HG02852 (cell line): Measurements from ENCODE around the gene XRCC3.

Experiments
- ATAC-seq: cut with Tn5 transposase; IDR thresholded peaks from one replicate; pipeline ENCODE4 v1.9.1; 2021; ENCODE audit warnings: mild to moderate bottlenecking, moderate library complexity; ENCODE audit not compliant: unreplicated experiment

The XRCC3 gene

DNA sequence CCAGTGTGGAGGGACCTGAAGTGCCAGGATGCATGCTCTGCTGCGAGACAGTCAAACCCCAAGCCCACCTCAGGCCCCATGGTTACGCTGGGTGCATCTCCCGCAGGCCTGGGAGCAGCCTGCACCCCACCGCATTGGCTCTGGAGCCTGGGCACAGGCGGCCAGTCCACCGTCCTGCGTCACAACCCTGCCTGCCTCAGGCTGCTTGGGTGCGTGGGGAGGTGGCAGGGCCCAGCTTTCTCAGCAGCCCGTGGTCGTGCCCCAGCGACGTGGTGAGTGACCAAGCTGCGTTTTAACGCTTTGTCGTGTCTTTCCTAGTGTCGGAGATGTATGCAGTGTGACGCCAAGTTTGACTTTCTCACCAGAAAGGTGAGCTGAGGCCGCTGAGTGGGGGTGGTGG lies 11.2 kb upstream of the XRCC3 start:
- ATAC-seq: no peak

DNA sequence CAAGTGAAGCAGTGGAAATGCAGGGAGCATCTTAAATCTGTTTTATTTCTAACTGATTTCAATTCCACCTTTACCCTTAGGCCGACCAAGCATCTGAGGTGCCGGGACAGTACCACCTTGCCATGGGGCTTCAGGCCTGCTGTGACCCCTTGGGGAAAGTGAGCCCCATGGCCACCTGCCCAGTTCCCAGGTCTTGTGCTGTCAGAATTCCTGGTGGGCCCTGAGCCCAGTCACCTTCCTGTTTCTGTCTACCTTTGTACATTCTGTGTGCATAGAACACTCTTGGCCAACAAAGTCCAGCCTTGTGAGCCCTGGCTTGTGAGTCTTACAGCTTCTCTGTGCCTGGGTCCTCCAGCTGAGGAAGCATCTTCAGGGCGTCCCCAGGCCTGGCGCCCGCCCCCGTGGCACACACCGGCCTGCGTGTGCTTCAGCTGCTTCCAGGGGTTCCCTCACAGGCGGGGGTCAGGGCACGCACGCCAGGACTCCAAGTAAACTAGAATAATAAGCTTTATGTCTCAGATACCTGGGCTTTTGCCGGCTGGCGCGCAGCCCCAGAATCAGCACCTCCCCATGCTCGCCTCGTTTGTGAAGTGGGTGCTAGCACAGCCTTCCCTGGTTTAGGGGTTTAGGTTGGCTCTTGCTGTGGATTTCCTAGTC lies 10.6 kb upstream of the XRCC3 start:
- no peak for ATAC-seq

DNA sequence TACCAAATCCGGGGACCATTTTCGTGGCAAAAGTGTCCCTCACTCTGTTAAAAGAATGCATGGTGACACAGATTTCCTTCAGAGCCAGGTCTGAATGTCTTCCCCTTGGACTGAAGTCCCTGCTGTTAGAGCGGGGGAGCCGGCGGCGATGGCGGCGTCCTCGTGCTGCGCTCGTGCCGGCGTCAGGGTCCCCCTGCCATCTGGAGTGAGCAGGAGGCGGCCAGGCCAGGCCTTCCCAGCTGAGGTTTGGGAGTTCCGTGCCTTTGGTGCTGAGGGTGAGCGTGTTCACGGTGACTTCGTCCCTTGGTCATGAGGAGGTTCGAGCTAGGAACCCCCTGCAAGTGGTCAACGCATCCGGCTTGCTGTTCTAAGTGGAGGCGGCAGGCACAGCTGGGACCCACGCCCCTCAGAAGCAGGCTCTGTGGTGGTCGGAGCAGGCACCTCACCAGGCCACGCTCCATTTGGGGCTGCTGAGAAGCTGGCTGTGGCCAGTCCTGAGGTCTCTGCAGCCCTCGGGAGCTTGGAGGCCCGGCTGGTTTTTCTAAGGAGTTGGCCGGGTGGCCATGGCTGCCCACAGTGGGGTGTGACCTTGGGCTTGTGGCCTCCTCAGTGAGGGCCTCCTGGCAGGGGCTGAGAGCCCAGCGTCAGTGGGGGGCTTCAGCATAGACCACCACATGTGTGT lies 9.9 kb upstream of the XRCC3 start:
- no peak for ATAC-seq

DNA sequence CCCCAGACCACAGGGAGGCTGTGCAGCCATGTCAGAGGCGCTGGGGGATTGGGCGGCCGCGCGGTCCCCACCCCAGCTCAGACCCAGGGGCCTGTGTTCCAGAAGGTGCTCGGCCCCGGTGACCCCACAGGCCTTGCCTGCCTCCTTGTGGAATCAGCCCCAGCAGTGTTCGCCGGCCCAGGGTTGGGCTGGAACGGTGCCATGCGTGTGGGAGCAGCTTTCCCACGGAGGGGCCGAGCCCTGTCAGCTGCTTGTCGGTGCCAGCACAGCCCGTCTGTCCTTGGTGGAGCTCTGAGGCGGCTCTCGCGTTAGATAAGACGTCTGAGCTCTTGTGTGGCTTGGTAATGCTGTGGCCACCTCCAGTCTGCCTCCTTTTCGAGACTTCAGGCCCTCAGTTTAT lies 8.9 kb upstream of the XRCC3 start:
- no peak for ATAC-seq

DNA sequence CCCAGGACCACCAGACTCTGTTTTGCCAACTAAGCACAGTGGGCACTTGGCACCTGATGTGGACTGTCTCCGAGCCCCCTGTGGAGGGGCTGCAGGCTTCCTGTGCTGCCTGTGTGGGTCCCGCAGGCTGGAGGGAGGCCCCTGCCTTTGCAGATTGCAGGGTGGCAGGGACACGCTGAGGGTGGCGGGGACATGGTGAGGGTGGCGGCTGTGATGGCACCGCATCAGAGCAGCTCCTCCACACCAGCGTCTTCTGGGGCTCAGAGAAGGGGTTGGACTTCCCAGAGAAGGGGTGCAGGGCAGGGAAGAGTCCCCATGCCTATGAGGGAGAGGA lies 8.5 kb upstream of the XRCC3 start:
- ATAC-seq: no peak

DNA sequence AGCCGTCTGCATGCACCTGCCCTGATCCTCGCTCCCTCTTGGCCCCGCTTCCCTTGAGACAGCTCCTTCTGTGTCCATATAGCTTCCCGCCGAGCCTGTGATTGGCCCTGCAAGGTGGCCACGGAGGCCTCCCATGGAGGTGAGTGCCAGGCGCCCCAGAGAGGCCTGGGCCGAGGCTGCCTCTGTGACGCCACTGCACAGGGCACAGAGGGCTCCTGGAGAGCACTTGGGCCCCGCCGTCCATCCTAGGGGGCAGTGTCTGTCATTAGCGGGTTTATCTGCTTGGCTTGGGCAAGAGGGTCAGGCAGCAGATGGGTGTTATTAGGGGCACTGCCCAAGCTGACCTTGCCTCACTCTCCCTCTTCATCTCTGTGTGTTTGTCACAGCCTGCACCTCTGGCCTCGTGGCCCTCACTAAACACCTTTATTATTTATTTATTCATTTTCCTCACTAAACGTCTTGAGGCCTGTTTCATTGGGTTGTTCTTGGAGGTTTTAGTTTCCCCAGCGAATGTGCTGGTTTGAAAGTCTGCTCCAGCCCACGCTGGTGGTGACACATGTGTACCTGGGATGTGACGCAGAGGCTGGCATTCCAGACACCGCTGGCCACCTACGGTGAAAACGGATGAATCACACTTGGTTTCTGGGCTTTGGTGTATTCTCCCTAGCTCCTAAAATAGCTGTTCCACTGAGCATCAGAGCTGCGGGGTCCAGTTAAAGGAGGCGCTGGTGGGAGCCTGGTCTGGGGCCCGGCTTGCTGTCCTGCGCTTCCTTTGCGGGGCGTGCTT lies 6.3 kb upstream of the XRCC3 start:
- ATAC-seq: no peak

DNA sequence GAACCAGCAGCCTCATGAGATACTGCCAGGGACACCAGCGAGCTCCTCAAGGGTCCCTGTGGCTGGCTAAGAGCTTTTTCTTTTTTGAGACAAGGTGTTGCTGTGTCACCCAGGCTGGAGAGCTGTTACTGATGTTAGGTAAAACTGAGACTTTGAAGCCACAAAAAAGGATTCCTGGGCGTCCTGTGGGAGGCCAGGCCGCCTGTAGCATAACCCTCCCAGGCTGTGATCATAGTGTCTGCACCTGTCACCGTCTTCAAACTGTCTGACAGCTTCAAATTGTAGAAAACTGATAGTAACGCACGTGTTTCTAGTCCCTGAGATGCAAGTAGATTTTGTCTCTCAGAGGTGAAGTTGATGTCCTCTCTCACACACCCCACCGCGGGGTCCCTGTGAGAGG lies 4.5 kb upstream of the XRCC3 start:
- ATAC-seq: no peak

DNA sequence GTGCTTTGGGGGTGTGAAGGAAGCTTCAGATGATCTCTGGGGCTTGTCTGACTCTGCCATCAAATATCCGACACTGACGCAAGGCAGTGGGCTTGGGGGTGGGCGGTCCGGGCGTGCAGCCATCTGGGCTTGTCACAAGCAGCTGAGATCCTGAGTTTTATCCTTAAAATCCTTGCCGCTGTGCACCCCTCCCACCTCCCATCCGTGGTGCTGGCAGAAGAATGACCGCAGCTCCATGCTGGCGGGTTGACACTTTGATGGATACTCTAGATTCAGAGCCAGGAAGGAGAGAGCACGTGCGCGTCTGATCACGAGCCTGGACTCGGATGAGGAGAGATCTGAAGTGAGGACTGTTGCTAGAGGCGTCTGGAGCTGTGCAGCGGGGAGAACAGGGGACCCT lies 3.3 kb upstream of the XRCC3 start:
- ATAC-seq: no peak

DNA sequence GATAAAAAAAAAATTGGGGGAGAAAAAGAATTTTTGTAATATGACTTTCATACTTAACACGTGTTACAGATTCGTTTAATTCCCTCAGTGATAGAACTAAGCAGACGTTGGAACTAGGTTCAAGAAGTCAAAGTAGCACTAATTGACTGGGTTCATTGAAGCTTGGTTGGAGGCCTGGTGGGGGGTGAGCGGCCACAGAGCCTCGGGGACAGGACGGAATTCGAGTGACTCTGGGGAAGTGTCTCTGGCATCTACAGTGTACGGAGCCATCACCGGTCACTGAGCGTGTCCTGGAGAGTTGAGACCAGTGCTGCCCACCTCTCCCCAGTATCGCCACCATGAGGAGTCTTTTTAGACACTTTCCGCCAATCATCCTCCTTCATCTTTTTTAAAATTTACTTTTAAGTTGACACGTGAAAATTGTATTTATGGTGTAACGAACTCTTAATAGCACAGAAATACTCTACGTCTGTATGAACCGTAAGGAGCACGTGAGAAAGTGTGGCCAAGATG lies 1.7 kb upstream of the XRCC3 start:
- ATAC-seq: no peak

DNA sequence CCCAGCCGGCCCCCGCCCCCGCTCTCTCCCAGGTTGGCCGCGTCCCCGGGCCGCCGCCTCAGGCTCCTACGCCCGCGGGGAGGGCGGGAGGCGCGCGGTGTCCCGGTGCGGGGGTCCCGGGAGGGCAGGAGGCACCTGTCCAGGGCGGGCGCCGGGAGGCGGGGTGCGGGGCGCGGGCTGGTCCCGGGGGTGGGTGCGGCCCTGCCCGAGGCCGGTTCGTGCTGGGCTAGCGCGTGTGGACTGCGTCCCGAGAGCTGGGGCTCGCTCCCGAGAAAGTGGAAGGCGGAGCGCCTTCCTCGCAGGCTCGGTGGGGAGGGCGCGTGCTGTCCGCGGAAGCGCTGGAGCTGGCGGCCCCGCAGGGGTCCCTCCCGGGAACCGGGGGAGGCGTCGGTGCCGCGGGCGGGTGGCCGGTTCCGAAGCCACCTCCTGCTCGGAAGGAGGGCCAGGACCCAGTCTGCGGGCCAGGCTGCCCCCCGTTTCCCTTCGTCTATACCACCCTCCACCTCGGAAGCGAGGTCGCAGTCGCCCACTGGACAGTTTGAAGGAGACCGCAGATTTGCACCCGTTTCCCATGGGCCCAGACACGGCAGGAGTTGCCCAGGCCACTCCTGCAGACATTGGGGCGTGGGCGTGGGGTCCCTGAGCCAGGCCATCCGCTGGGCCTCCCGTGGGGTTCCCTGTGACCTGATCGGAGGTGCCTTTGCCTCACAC lies 995 bp upstream of the XRCC3 start:
- no peak for ATAC-seq

DNA sequence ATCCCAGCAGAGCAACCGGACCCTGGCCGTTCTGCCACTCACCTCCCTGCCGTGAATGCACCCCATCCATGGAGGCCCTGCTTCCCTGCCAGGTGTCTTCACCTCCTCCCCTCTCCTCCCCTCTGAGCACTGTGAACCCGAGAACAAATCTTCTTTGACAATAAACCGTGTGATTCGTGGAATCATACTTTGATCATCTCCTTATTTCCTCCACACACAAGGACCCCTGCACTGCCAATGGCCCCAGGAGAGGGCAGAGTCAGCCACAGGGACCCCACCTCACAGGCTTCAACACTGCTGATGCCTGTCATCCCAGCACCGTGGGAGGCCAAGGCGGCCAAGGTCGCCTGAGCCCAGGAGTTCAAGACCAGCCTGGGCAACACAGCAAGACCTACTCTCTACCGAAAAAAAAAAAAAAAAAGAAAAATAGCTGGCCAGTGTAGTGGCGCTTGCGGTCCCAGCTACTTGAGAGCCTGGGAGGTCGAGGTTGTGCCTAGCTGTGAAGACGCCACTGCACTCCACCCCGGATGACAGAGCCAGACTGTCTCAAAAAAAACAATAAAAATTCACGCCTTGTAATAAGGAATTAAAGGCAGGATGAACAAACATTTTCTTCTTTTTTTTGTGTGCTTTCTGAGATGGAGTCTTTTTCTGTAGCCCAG lies 1.1 kb downstream of the XRCC3 start:
- ATAC-seq: no peak

DNA sequence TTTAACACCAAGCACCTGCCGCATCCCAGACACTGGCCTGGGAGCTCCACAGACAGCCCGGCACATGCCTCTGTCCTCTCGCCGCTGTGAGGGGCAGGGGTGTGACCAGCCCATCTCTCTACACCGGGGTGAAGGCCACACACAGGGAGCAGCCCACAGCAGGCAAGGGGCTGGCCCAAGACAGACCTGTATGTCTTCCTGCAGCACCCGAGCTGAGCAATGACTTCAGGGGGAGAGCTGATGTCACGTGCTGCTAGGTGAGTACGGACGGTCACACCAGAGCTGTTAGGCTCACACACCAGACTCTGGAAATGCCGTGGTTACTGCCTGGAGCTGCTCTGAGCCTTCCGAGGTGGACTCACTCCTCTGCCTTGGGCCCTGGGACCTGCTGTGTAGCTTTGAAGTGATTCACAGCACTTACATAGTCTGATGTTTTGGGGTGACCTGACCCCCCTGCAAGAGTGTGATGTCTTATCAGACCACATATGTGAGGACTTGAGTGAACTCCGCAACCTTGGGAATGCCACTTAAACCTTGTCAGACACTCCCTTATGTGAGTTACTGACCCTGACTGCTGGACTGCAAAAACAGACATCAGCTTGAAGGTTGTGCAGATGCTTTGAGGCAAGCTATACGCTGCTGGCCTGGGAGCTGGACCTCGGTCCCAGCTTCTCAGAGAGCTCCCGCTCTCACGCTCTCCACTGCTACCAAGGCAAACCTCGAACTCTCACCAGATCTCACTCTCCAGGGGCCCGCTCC lies 1.8 kb downstream of the XRCC3 start:
- no peak for ATAC-seq

DNA sequence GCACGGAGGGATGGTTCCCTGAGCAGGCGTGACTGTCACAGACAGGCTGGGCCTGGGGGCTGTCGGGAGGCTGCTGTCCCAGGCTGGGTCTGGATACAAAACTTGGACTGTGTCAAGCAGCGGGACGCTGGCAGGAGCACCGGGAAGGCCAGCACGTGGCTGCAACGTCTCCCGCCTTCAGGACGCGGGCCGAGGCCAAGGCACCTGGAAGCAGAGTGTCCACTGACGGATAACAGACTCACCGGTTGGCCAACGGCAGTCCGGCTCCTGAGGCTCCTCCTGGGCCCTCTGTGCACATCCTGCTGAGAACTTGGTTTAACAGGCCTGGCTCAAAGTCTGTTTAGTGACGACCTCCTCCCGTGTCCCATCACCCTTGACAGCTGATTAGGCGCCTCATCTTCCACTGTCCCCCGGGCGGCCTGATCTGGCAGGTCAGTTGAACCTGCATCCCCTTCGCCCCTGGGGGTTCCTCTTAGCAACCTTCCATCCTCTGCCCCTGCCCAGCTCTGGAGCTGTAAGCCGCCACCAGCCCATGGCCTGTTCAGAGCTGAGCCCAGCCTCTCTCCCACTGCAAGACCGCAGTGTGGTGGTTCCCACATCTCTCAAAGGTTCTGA lies 2.5 kb downstream of the XRCC3 start:
- ATAC-seq: no peak

DNA sequence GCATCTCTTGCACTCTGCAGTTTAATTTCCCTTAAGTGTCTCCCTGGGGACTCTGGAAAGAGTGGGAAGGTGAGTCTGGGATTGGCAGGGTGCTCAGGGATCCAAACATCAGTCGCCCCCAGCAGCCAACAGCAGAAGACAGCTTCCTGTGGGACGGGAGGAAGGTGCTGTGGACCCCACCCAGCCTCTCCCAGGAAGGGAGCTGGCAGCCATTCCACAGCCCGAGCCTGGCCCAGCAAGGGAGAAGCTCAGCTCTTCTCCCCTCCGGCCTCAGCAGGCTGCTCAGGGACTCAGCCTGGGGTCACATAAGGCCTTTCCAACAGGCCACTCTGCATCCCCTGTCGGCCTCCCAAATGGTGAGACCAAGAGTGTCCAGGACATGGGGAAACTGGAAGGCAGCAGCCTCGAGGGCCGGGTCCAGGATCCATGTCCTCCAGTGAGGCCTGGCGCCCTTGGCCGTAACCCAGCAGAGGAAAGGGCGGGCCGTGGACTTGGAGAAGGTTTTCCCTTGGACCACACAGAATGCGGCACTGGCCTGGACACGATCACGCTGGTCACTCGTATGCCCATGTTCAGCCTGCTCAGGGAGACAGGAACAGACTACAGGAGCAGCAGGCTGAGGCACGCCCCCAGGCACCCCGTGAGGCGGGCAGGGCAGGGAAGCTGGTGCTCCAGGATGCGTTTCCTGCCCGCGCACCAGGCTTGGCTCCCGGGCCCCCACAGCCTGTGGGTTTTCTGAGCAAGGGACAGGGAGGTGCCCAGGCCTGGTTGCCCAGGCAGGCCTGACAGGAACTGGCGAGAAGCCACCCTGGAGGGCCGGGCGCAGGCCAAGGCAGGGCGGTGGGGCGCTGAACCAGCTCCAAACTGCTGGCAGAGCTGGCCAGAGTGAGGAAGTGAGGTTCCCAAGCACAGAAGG lies 3.5 kb downstream of the XRCC3 start:
- no peak for ATAC-seq

DNA sequence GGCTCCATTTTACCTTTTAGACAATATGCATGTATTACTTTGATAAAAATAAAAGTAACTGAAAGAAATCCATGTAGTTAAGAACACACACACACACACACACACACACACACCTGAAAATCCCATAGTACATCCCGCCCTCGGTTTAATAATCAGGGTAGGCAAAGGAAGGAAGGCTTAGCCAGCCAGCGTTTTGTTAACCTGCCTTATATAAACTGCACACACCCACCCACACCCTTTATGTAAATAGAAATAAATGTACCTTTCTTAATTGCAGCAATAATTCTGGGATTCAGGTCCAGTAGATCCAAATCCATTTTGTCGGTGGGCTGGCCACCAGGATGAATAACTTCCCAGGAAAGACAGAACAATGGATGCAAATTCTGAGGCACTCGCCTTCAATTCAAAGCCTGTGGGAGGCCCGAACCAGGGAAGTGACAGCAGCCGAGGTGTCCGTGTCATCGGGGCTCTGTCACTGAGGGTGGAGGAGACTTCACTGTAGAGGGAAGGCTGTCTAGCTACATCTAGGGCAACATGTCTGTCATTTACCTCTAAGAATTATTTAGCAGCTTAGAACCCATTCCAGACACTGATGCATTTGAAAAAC lies 4.4 kb downstream of the XRCC3 start:
- no peak for ATAC-seq

DNA sequence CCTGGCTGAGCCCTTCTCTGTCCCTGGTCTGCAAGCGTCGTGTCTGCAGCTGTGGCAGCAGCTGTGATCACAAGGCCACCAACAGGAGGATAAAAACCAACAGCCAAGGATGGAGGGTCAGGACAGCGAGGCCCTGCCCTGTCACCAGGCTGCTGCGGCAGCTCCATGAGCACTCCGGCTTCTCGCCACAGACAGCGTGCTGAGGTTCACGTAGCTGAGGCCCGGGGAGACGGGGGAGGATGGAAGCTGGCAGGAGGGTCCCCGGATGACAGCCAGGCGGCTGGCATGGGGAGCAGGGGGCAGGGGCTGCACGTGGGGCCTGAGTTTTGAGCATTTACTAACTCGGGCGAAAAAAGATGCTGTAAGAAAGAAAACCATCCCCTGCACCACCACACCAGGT lies 5.4 kb downstream of the XRCC3 start:
- ATAC-seq: no peak

DNA sequence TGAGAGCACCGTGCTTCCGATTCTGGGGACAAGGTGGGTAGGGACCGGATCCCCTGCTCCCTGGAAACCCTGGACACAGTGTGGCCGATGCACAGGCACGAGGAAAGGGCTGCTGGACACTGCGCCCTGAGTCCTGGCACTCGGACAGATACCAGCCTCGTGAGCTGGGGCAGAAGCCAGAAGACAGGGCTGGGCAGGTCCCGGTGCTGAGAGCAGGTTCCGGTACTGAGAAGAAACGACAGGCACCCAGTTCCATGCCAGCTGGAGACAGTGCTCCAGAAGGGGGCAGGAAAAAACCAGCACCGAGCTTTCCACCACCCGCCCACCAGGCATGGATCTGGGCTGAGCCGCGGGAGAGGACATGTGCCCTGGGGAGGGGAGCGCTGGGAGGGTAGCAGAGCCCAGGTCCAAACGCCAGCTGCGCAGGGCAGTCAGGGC lies 6.5 kb downstream of the XRCC3 start:
- ATAC-seq: no peak
